ENCODE results near the gene PPP1R27. TPM values are rescaled to one million over a fixed set of nuclear protein-coding genes. Genes with fewer than 3 reads are reported as not detected.

Gene PPP1R27
- total and polyA plus RNA-seq, 9 of the 15 experiments (the other 6 are each of a cell fraction or from before 2014, with no cell fraction given), result 0.29 to 6.9 (median 1.5) TPM; not detected in 2

DNA sequence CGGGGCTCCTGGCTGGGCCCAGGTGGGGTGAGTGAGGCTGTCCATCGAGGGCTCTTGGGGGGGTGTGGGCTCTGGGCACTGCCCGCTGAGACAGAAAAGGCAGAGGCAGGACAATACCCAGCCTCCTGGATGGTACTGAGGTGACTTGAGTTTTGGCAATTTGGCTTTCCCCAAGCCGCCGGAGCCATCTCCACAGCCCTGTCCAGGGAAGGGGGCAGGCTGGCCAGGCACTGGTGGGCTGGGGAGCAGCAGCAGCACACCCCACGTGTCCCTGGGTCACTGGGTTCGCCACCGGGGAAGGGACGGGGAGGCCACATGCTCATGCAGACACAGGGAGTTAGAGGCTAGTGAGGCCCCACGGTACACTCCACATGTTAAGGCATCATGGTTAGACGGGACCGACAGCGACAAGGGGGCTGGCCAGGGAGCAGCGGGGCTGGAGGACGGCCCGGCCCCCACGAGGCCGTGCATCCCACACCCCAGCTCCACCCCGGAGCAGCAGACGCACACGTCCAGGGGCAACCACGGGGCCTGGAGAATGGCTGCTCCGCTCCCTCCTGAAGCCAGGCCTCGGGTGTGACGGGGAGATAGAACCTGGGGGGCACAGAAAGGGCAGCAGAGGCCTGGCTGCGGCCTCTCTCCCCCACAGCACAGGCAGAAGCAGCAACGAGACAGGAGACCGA, 33.3 kb upstream of the PPP1R27 start (continued):
- peak; percentile 28 for TF ChIP-seq SP1 (CRISPR knock-in tag; IDR thresholded peaks at IDR 0.05)
- TF ChIP-seq FOXP1 (CRISPR knock-in tag; IDR thresholded peaks at IDR 0.05), result 0 out of 2 replicates have a peak, but pooled peaks have one; percentile 39
- TF ChIP-seq ELF1 (tag; IDR thresholded peaks at IDR 0.05), result no peak
- TF ChIP-seq MTA3 (IDR thresholded peaks at IDR 0.05; ENCODE audit: borderline replicate concordance), result peak; percentile 26; the same call in 1 of the 2 replicates
- TF ChIP-seq, protein P1, sequence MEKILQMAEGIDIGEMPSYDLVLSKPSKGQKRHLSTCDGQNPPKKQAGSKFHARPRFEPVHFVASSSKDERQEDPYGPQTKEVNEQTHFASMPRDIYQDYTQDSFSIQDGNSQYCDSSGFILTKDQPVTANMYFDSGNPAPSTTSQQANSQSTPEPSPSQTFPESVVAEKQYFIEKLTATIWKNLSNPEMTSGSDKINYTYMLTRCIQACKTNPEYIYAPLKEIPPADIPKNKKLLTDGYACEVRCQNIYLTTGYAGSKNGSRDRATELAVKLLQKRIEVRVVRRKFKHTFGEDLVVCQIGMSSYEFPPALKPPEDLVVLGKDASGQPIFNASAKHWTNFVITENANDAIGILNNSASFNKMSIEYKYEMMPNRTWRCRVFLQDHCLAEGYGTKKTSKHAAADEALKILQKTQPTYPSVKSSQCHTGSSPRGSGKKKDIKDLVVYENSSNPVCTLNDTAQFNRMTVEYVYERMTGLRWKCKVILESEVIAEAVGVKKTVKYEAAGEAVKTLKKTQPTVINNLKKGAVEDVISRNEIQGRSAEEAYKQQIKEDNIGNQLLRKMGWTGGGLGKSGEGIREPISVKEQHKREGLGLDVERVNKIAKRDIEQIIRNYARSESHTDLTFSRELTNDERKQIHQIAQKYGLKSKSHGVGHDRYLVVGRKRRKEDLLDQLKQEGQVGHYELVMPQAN (IDR thresholded peaks at IDR 0.05; ENCODE audit: borderline replicate concordance), result no peak; the same call in 1 of the 2 replicates
- peak in 1 of 2 experiments; percentile 73; a peak in 1 of 4 replicates for TF ChIP-seq UBTF (IDR thresholded peaks at IDR 0.05; ENCODE audit: borderline replicate concordance in 1 of 2, low read depth in 2 of 2, low read length in 2 of 2)
- TF ChIP-seq KDM1A (IDR thresholded peaks at IDR 0.05), result peak in 1 of 2 experiments; percentile 74; a peak in 1 of 4 replicates
- no peak for TF ChIP-seq DMBX1 (CRISPR knock-in tag; IDR thresholded peaks at IDR 0.05; ENCODE audit: borderline replicate concordance)
- no peak for TF ChIP-seq ZKSCAN3 (CRISPR knock-in tag; IDR thresholded peaks at IDR 0.05)
- peak; percentile 53; the same call in 1 of the 2 replicates for TF ChIP-seq NR2C2 (CRISPR knock-in tag; IDR thresholded peaks at IDR 0.05)
- no peak; the same call in 1 of the 2 replicates for TF ChIP-seq NR2C2 (tag; IDR thresholded peaks at IDR 0.05)
- no peak for TF ChIP-seq ZNF766 (CRISPR knock-in tag; conservative IDR thresholded peaks at IDR 0.05)
- peak; percentile 53; the same call in 1 of the 2 replicates for TF ChIP-seq NCOR1 (IDR thresholded peaks at IDR 0.05)
